ENCODE results near the gene ASXL1. TPM values are rescaled to one million over a fixed set of nuclear protein-coding genes. Genes with fewer than 3 reads are reported as not detected.

ASXL1 gene
- polyA plus RNA-seq, 3 donors = 1.8 to 47.1 (median 2.8) TPM

DNA sequence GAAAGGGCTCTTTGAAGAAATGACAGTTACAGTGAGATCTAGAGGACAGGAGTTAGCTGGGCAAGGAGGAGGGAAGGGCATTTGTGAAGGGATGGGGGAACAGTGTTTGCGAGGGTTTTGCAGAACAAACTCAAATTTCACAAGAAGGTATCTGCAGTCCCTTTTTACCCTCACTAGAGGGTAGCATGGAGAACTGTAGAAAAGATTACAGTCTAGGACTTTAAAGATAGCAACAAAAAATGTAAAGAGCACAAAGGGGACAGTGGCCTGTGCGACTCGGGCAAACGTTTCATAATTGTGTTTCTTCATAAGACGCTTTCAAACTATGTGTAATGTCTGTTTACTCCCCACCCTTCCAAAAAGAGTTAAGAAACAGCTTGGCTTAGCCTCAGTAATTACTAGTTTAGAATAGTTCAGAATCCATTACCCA lies 21.2 kb upstream of the ASXL1 start:
- Mint-ChIP-seq H3K4me1 (peaks cover 52% of the 10 kb centered on the region), H3K9me3 (no peaks in the 10 kb centered on the region), H3K36me3 (peaks cover 13 to 24% of the 10 kb centered on the region in 2 donors), H3K27me3 (ENCODE audit: low read depth in 3 of 3) (peaks cover 0 to 3% (median 3%) of the 10 kb centered on the region in 3 donors), H3K4me3 (no peak overlapping the region), H3K27ac (peak overlapping the region in 6 of 7 donors; percentile 38 to 85 (median 80))
- Histone ChIP-seq H3K9ac (ENCODE audit: insufficient read depth, low read length, poor library complexity, severe bottlenecking) (no peak overlapping the region), H3K4me3 (replicated peaks in 1 of 3; ENCODE audit: low read depth in 2 of 3, low read length in 3 of 3) (no peak overlapping the region), H3K27me3 (ENCODE audit: control insufficient read depth in 2 of 2, insufficient read depth in 2 of 2, low read length in 2 of 2) (no peaks in the 10 kb centered on the region), H3K79me2 (ENCODE audit: insufficient read depth, low read length) (no peaks in the 10 kb centered on the region), H2AFZ (ENCODE audit: insufficient read depth, low read depth, low read length, poor library complexity, severe bottlenecking) (peak overlapping the region; percentile 13), H4K20me1 (ENCODE audit: insufficient read depth, low read length) (no peaks in the 10 kb centered on the region), H3K27ac (ENCODE audit: low read depth in 1 of 2, low read length in 2 of 2) (peak overlapping the region; percentile 33 to 53), H3K9me3 (replicated peaks in 1 of 2; ENCODE audit: control insufficient read depth in 1 of 2, insufficient read depth in 1 of 2, low read length in 2 of 2) (no peaks in the 10 kb centered on the region), H3K4me1 (ENCODE audit: control insufficient read depth in 1 of 2, insufficient read depth in 2 of 2, low read length in 2 of 2) (peaks cover 36 to 38% of the 10 kb centered on the region in 2 donors), H3K36me3 (replicated peaks in 1 of 2; ENCODE audit: control insufficient read depth in 1 of 2, insufficient read depth in 2 of 2, low read length in 2 of 2) (peaks cover 5 to 14% of the 10 kb centered on the region in 2 donors), H3K4me2 (replicated peaks; ENCODE audit: extremely low read depth, low read length, poor library complexity, severe bottlenecking) (no peak overlapping the region)
- TF ChIP-seq, protein P1, sequence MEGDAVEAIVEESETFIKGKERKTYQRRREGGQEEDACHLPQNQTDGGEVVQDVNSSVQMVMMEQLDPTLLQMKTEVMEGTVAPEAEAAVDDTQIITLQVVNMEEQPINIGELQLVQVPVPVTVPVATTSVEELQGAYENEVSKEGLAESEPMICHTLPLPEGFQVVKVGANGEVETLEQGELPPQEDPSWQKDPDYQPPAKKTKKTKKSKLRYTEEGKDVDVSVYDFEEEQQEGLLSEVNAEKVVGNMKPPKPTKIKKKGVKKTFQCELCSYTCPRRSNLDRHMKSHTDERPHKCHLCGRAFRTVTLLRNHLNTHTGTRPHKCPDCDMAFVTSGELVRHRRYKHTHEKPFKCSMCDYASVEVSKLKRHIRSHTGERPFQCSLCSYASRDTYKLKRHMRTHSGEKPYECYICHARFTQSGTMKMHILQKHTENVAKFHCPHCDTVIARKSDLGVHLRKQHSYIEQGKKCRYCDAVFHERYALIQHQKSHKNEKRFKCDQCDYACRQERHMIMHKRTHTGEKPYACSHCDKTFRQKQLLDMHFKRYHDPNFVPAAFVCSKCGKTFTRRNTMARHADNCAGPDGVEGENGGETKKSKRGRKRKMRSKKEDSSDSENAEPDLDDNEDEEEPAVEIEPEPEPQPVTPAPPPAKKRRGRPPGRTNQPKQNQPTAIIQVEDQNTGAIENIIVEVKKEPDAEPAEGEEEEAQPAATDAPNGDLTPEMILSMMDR (IDR thresholded peaks at IDR 0.05) = peak; percentile 79
- intact Hi-C loops (cut with micrococcal nuclease) = no loop called here
- DNase-seq = peak; percentile 57 to 72 (median 58)
- no CpG with 5 or more reads among the region's 5 CpGs for WGBS (ENCODE audit: insufficient coverage)

DNA sequence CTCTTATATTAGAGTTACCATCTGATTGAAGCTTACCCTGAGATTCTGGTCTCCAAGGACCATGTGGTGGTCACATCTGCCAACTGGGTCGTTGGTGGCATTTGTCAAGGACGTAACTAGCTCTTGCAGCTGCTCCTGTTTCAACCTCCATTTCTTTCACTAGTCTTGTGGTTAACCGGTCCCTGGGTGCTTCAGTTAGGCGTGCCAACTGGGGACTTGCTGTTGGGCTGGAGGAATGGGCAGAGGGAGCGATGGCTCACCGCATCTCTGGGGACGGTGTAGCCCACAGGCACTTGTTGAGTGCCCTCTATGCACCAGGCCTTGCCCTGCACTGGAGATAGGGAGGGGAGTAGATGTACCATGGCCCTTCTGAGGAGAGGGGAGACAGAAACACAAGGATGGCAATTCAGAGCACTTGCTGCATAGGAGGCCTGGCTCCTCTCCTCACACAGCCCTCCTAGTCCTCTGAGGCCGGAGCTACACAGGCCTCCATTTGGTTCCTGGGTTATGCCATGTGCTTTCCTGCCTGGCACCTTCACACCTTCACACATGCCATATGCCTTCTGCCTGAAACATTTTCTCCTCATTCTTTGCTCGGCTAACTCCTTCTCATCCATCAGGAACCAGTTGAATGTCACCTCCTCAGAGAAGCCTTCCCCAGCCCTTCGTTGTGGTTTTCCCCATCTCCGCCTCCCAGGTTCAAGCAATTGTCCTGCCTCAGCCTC lies 20.0 kb upstream of the ASXL1 start:
- Histone ChIP-seq H3K4me1 (ENCODE audit: control insufficient read depth in 1 of 2, insufficient read depth in 2 of 2, low read length in 2 of 2) (peaks cover 36 to 38% of the 10 kb centered on the region in 2 donors), H3K79me2 (ENCODE audit: insufficient read depth, low read length) (no peaks in the 10 kb centered on the region), H3K27ac (ENCODE audit: low read depth in 1 of 2, low read length in 2 of 2) (no peak overlapping the region), H3K27me3 (ENCODE audit: control insufficient read depth in 2 of 2, insufficient read depth in 2 of 2, low read length in 2 of 2) (no peaks in the 10 kb centered on the region), H3K4me2 (replicated peaks; ENCODE audit: extremely low read depth, low read length, poor library complexity, severe bottlenecking) (no peak overlapping the region), H3K9ac (ENCODE audit: insufficient read depth, low read length, poor library complexity, severe bottlenecking) (no peak overlapping the region), H3K4me3 (replicated peaks in 1 of 3; ENCODE audit: low read depth in 2 of 3, low read length in 3 of 3) (no peak overlapping the region), H4K20me1 (ENCODE audit: insufficient read depth, low read length) (no peaks in the 10 kb centered on the region), H3K36me3 (replicated peaks in 1 of 2; ENCODE audit: control insufficient read depth in 1 of 2, insufficient read depth in 2 of 2, low read length in 2 of 2) (peaks cover 0 to 2% of the 10 kb centered on the region in 2 donors), H3K9me3 (replicated peaks in 1 of 2; ENCODE audit: control insufficient read depth in 1 of 2, insufficient read depth in 1 of 2, low read length in 2 of 2) (no peaks in the 10 kb centered on the region), H2AFZ (ENCODE audit: insufficient read depth, low read depth, low read length, poor library complexity, severe bottlenecking) (no peak overlapping the region)
- Mint-ChIP-seq H3K4me1 (peaks cover 52% of the 10 kb centered on the region), H3K9me3 (no peaks in the 10 kb centered on the region), H3K27ac (peak overlapping the region in 2 of 7 donors; percentile 30 to 71), H3K36me3 (peaks cover 3 to 12% of the 10 kb centered on the region in 2 donors), H3K4me3 (no peak overlapping the region), H3K27me3 (ENCODE audit: low read depth in 3 of 3) (peaks cover 0 to 3% (median 3%) of the 10 kb centered on the region in 3 donors)
- TF ChIP-seq, protein P1 (IDR thresholded peaks at IDR 0.05) = no peak
- intact Hi-C loops (cut with micrococcal nuclease) = no loop called here
- DNase-seq = no peak
- WGBS (ENCODE audit: insufficient coverage) = 83% methylated on average over 6 of the region's 11 CpGs
